RCC 7860 (cell line): ENCODE measurements around the gene NHSL1.
A peak's percentile ranks its signal among the peaks of the same experiment; 100 is the strongest.

Experiments
- DNase-seq: peaks from one replicate; pipeline ENCODE4 v3.0.0-alpha.2; 2015; ENCODE audit warnings: low spot score
- FAIRE-seq: peaks from 2 replicates; lab custom pipeline; 2012; peaks lifted over from hg19 to GRCh38; lab: Jason Lieb, UNC

Gene NHSL1

GRCh38 chr6:138374815-138375214 is 124.5 kb downstream of the NHSL1 start:
- DNase-seq (no peak), FAIRE-seq (no peak)

GRCh38 chr6:138374230-138374629 is 125.1 kb downstream of the NHSL1 start:
- no peak for DNase-seq
- no peak for FAIRE-seq

- DNase-seq (peak; percentile 6), FAIRE-seq (peak; percentile 22)
These were observed 126.4 kb downstream of the NHSL1 start for GRCh38 chr6:138372711-138373463.
